Neutrophil (primary cell): ENCODE results near the gene PEMT.

Experiments used
- H3K27ac ChIP-seq: fragments of 200-600 bp; sonication (generic); 2 replicates; pipeline ENCODE4 v1.5.1; 2016; ENCODE audit warnings: mild to moderate bottlenecking, moderate library complexity
- H3K27me3 ChIP-seq: fragments of 200-600 bp; sonication (generic); 2 replicates; pipeline ENCODE4 v1.6.0; 2016; ENCODE audit warnings: mild to moderate bottlenecking
- H3K36me3 ChIP-seq: fragments of 200-600 bp; sonication (generic); 2 replicates; pipeline ENCODE4 v1.5.1; 2017
- H3K4me1 ChIP-seq, 2 experiments: fragments of 200-600 bp in 1 of 2; sonication (generic) in 1 of 2; 1 replicate in 1 of 2; 2 replicates in 1 of 2; pipeline versions ENCODE4 v1.5.1 to v1.6.1; 2013 to 2016; ENCODE audit warnings: low read depth in 1 of 2, low read length in 1 of 2, mild to moderate bottlenecking in 1 of 2, moderate library complexity in 1 of 2; ENCODE audit not compliant: control insufficient read depth in 1 of 2, insufficient read depth in 1 of 2
- H3K4me3 ChIP-seq, 2 experiments: fragments of 200-600 bp in 1 of 2; sonication (generic) in 1 of 2; 1 replicate in 1 of 2; 2 replicates in 1 of 2; pipeline ENCODE4 v1.5.1; 2013 to 2016; ENCODE audit warnings: low read depth in 1 of 2, low read length in 1 of 2, mild to moderate bottlenecking in 1 of 2, moderate library complexity in 1 of 2
- H3K9me3 ChIP-seq: fragments of 200-600 bp; sonication (generic); 2 replicates; pipeline ENCODE4 v1.5.1; 2016
- TF ChIP-seq, protein P1 (sequence below): fragments of 200-600 bp; sonication (generic); IDR thresholded peaks from 2 replicates; pipeline ENCODE4 v1.5.1; 2016; ENCODE audit warnings: antibody characterized with exemption

PEMT gene

DNA sequence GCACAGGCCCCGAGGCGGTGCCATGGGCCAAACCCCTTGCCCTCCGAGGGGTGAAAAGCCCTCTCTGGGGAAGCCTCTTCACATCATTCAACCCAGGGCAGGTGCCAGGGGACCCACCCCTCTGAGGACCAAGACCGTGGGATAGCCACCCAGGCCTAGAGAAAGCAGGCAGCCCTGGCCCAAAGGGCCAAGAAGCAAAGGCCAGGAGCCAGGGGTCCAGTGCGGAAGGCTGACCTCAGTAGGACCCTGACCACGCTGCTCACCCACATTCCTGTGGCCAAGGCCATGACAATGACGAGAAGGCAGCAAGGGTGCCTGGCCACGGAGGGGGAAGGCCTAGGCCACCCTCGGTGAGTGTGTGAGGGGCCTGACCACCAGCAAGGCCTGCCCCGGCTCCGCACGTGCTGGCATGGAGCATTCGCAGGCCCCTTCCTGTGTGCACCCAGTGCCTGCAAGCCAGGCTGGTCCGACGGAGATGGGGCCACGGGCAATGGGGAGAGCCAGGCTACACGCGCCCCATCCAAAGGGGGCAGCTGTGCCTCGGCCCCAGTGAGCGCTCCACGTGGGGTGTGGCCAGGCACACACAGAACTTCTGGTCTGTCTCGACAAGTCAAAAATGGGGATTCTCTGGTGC, 70.8 kb downstream of the PEMT start:
- TF ChIP-seq, protein P1, sequence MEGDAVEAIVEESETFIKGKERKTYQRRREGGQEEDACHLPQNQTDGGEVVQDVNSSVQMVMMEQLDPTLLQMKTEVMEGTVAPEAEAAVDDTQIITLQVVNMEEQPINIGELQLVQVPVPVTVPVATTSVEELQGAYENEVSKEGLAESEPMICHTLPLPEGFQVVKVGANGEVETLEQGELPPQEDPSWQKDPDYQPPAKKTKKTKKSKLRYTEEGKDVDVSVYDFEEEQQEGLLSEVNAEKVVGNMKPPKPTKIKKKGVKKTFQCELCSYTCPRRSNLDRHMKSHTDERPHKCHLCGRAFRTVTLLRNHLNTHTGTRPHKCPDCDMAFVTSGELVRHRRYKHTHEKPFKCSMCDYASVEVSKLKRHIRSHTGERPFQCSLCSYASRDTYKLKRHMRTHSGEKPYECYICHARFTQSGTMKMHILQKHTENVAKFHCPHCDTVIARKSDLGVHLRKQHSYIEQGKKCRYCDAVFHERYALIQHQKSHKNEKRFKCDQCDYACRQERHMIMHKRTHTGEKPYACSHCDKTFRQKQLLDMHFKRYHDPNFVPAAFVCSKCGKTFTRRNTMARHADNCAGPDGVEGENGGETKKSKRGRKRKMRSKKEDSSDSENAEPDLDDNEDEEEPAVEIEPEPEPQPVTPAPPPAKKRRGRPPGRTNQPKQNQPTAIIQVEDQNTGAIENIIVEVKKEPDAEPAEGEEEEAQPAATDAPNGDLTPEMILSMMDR: no peak
- H3K4me3 ChIP-seq: no peak overlapping the region
- H3K36me3 ChIP-seq: no peaks in the 10 kb centered on the region
- no peaks in the 10 kb centered on the region for H3K27me3 ChIP-seq
- H3K27ac ChIP-seq: no peak overlapping the region
- no peaks in the 10 kb centered on the region for H3K9me3 ChIP-seq
- no peaks in the 10 kb centered on the region for H3K4me1 ChIP-seq

DNA sequence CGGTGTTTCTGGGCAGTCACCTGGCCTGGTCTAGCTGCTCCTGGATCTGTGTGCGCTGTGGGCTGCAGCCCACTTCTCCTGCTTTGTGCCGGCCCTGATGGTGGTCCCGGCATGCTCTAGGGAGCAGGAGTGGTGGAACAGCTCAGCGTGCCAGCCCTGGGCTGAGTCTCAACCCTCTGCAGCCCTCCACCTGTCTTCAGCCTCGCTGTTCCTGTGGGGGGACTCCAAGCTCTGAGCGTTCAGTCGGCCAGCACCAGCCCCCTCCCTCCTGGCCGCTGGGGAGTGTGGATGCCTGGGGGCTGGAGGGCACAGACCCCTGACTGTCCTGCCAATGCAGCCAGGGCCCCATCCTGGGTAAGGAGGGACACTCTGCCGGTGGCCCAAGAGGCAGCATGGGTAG, 71.6 kb downstream of the PEMT start:
- Histone ChIP-seq H3K9me3 (no peaks in the 10 kb centered on the region), H3K4me1 (no peaks in the 10 kb centered on the region), H3K4me3 (no peak overlapping the region), H3K36me3 (no peaks in the 10 kb centered on the region), H3K27me3 (no peaks in the 10 kb centered on the region), H3K27ac (no peak overlapping the region)
- TF ChIP-seq, protein P1: no peak

DNA sequence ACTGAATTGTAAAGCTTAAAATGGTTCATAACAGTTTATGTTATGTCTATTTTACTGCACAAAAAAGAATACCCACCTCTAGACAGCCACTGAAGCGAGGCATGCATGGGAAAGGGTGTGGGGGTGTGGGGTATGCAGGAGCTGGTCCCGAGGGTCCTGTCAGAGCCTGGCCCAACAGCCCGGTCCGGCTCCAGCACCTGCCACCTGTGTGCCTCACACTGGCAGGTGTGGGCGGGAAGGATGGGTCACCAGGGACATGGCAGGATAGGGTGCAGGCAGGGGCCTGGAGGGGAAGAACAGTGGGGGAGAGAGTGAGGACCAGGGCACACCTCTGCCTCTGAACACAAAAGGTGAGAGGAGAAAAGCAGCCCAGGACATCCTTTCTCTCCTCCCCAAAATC, 72.6 kb downstream of the PEMT start:
- TF ChIP-seq, protein P1: no peak
- no peak overlapping the region for H3K4me3 ChIP-seq
- H3K27ac ChIP-seq: no peak overlapping the region
- no peaks in the 10 kb centered on the region for H3K27me3 ChIP-seq
- no peaks in the 10 kb centered on the region for H3K9me3 ChIP-seq
- no peaks in the 10 kb centered on the region for H3K36me3 ChIP-seq
- no peaks in the 10 kb centered on the region for H3K4me1 ChIP-seq

DNA sequence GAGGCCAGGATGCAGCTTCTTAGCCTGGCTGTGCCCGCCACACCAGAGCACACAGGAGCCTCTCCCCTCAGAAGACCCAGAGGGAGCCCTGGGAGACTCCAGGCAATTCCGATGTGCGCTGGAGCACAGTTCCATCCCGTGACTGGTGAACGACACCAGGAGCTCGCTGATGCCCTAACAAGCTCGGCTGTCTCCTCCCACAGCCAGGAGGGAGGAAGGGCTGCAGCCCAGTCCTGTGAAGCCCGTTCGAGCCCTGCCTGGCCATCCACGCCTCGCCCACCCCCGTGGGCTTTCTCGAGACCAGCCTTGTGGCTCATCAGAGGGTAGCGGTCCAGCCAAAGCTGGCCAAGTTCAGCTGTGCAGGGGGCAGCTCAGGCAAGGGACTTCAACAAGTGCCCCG, 73.5 kb downstream of the PEMT start:
- Histone ChIP-seq H3K4me3 (no peak overlapping the region), H3K27ac (no peak overlapping the region), H3K36me3 (no peaks in the 10 kb centered on the region), H3K27me3 (no peaks in the 10 kb centered on the region), H3K4me1 (no peaks in the 10 kb centered on the region), H3K9me3 (no peaks in the 10 kb centered on the region)
- TF ChIP-seq, protein P1: no peak

DNA sequence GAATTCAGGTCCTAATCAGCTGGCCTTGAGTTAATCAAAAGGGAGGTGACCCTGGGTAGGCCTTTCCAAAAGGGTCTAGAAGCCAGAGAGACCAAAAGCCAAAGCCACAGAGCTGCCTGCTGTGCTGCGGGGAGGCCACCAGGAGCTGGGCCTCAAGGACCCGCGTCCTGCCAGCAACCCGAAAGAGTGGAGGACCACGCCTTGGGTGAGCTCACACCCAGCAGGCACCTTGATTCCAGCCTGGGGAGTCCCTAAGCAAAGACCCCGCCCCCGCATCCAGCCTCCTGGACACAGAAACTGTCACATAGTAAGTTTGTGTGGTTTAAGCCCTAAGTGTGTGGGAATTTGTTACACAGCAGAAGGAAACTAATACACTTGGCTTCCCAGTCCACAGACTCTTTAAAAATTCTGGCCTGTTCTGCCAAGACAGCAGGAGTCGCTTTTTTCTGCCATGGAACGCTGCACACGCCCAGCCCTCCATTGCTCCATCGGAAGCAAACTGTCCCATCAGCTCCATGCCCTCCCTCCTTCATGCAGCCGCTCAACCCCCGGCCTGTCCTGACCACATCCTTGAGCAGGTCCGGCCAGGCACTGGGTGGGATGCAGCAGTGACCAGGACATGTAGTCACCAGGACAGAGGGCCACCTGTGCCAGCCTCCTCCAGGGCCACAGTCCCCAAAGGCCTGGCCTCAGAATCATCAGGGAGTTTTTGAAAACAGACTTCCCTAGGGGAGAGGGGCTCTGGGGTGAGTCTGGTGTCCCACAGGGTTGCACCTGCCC, 74.4 kb downstream of the PEMT start:
- Histone ChIP-seq H3K4me3 (no peak overlapping the region), H3K36me3 (no peaks in the 10 kb centered on the region), H3K9me3 (no peaks in the 10 kb centered on the region), H3K4me1 (no peaks in the 10 kb centered on the region), H3K27ac (no peak overlapping the region), H3K27me3 (no peaks in the 10 kb centered on the region)
- TF ChIP-seq, protein P1: no peak
